Measurements from ENCODE around the gene MOCS1.

MOCS1 gene

GRCh38 chr6:39886871-39887270 lies 47.4 kb downstream of the MOCS1 start (continued):
- TF ChIP-seq ZNF530 (tag by site-specific recombination; IDR thresholded peaks at IDR 0.05; ENCODE audit: low read depth) (no peak), MZF1 (tag by site-specific recombination; IDR thresholded peaks at IDR 0.05; ENCODE audit: borderline replicate concordance) (no peak), SETDB1 (IDR thresholded peaks at IDR 0.05; ENCODE audit: insufficient read length, low read length) (no peak), ZNF549 (tag by site-specific recombination; IDR thresholded peaks at IDR 0.05) (no peak), ZNF626 (tag by site-specific recombination; IDR thresholded peaks at IDR 0.05) (no peak), ZNF362 (tag by site-specific recombination; IDR thresholded peaks at IDR 0.05) (no peak), ZNF561 (tag by site-specific recombination; IDR thresholded peaks at IDR 0.05; ENCODE audit: borderline replicate concordance) (no peak)

DNA sequence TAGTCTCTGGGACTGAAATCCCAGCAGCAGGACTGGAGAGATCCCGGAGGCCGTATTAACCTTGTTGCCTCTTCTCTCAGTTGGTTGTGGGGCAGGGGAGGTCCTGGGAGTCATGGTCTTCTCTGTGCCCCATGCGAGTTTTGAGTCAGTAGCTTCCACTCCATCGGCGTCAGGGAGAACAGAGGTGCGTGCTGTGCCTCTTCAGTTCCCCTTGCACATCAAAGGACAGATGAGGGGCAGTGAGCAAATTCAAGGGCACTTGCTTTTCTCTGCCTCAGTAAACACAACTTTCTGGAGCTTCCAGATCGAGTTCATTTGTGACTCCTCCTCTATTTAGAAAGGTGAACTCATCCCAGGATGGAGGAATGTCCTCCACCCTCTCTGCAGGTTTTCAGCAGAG lies 48.6 kb downstream of the MOCS1 start:
- no peaks in the 10 kb centered on the region for H3K9me3 ChIP-seq (ENCODE audit: control insufficient read depth, insufficient read depth, low read depth, low read length)
- no peak overlapping the region for H3K4me3 ChIP-seq (ENCODE audit: low read depth, low read length)
- H3K36me3 ChIP-seq (ENCODE audit: control insufficient read depth in 2 of 2, insufficient read depth in 1 of 2, low read length in 2 of 2), result no peaks in the 10 kb centered on the region; a peak in 1 of 3 replicates
- no peaks in the 10 kb centered on the region for H3K4me1 ChIP-seq (ENCODE audit: control insufficient read depth, insufficient read depth, low read length)
- no peak for TF ChIP-seq ZNF311 (tag by site-specific recombination; IDR thresholded peaks at IDR 0.05; ENCODE audit: borderline replicate concordance)
- no peak for TF ChIP-seq GLIS2 (tag by site-specific recombination; IDR thresholded peaks at IDR 0.05)
- TF ChIP-seq ZBTB8A (tag by site-specific recombination; IDR thresholded peaks at IDR 0.05), result no peak
- no peak for TF ChIP-seq ZNF488 (tag by site-specific recombination; IDR thresholded peaks at IDR 0.05)
- no peak for TF ChIP-seq ZNF626 (tag by site-specific recombination; IDR thresholded peaks at IDR 0.05)
- TF ChIP-seq ZBTB17 (tag by site-specific recombination; IDR thresholded peaks at IDR 0.05), result no peak
- TF ChIP-seq ZNF585B (tag by site-specific recombination; IDR thresholded peaks at IDR 0.05), result no peak
- TF ChIP-seq ZNF350 (tag by site-specific recombination; IDR thresholded peaks at IDR 0.05), result no peak
- TF ChIP-seq HOXC10 (CRISPR knock-in tag; IDR thresholded peaks at IDR 0.05), result no peak
- no peak for TF ChIP-seq ZNF768 (tag by site-specific recombination; IDR thresholded peaks at IDR 0.05)
- no peak for TF ChIP-seq ZXDB (tag by site-specific recombination; IDR thresholded peaks at IDR 0.05)
- no peak for TF ChIP-seq KLF7 (tag by site-specific recombination; IDR thresholded peaks at IDR 0.05; ENCODE audit: borderline replicate concordance)
- no peak for TF ChIP-seq ZNF791 (tag by site-specific recombination; IDR thresholded peaks at IDR 0.05)
- no peak overlapping the region for H3K27ac ChIP-seq (ENCODE audit: extremely low read depth, low read depth, low read length)
- CTCF ChIA-PET, result interaction anchor here (0.8 to 9.3 kb wide), 3 partner anchors 12 to 508 kb away, joined by 4 to 58 read pairs (median 4); no protein-coding TSS in a partner anchor
- POLR2A ChIA-PET, result no interaction called here

GRCh38 chr6:39884696-39885095 lies 49.6 kb downstream of the MOCS1 start:
- H3K27ac ChIP-seq (ENCODE audit: extremely low read depth, low read depth, low read length), result no peak overlapping the region
- CTCF ChIA-PET, result interaction anchor here (0.6 to 9.3 kb wide), 2 partner anchors 8 to 19 kb away, joined by 3 to 58 read pairs; no protein-coding TSS in a partner anchor
- no peaks in the 10 kb centered on the region for H3K9me3 ChIP-seq (ENCODE audit: control insufficient read depth, insufficient read depth, low read depth, low read length)
- POLR2A ChIA-PET, result no interaction called here
- no peaks in the 10 kb centered on the region for H3K4me1 ChIP-seq (ENCODE audit: control insufficient read depth, insufficient read depth, low read length)
- peaks cover 0 to 4% of the 10 kb centered on the region in 2 experiments; a peak in 2 of 3 replicates for H3K36me3 ChIP-seq (ENCODE audit: control insufficient read depth in 2 of 2, insufficient read depth in 1 of 2, low read length in 2 of 2)
- H3K4me3 ChIP-seq (ENCODE audit: low read depth, low read length), result no peak overlapping the region
- TF ChIP-seq ZNF585B (tag by site-specific recombination; IDR thresholded peaks at IDR 0.05) (no peak), SP7 (tag by site-specific recombination; IDR thresholded peaks at IDR 0.05) (no peak), ZNF362 (tag by site-specific recombination; IDR thresholded peaks at IDR 0.05) (no peak), KLF7 (tag by site-specific recombination; IDR thresholded peaks at IDR 0.05; ENCODE audit: borderline replicate concordance) (no peak), BCL11A (tag by site-specific recombination; IDR thresholded peaks at IDR 0.05; ENCODE audit: low read depth) (no peak), ZNF311 (tag by site-specific recombination; IDR thresholded peaks at IDR 0.05; ENCODE audit: borderline replicate concordance) (no peak), ZNF174 (tag by site-specific recombination; IDR thresholded peaks at IDR 0.05) (no peak), ZNF24 (tag by site-specific recombination; IDR thresholded peaks at IDR 0.05) (no peak), ZNF10 (tag by site-specific recombination; IDR thresholded peaks at IDR 0.05) (no peak), ZNF169 (tag by site-specific recombination; IDR thresholded peaks at IDR 0.05) (no peak), ZBTB6 (tag by site-specific recombination; IDR thresholded peaks at IDR 0.05) (no peak), ZFP3 (tag by site-specific recombination; IDR thresholded peaks at IDR 0.05; ENCODE audit: low read depth) (no peak), ZBTB48 (tag by site-specific recombination; IDR thresholded peaks at IDR 0.05) (no peak), HOXA7 (CRISPR knock-in tag; IDR thresholded peaks at IDR 0.05; ENCODE audit: borderline replicate concordance) (no peak)
- TF ChIP-seq, protein P1, sequence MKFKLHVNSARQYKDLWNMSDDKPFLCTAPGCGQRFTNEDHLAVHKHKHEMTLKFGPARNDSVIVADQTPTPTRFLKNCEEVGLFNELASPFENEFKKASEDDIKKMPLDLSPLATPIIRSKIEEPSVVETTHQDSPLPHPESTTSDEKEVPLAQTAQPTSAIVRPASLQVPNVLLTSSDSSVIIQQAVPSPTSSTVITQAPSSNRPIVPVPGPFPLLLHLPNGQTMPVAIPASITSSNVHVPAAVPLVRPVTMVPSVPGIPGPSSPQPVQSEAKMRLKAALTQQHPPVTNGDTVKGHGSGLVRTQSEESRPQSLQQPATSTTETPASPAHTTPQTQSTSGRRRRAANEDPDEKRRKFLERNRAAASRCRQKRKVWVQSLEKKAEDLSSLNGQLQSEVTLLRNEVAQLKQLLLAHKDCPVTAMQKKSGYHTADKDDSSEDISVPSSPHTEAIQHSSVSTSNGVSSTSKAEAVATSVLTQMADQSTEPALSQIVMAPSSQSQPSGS (tag by site-specific recombination; IDR thresholded peaks at IDR 0.05; ENCODE audit: low read depth), result no peak
